ENCODE data around the gene ARVCF.

DNA sequence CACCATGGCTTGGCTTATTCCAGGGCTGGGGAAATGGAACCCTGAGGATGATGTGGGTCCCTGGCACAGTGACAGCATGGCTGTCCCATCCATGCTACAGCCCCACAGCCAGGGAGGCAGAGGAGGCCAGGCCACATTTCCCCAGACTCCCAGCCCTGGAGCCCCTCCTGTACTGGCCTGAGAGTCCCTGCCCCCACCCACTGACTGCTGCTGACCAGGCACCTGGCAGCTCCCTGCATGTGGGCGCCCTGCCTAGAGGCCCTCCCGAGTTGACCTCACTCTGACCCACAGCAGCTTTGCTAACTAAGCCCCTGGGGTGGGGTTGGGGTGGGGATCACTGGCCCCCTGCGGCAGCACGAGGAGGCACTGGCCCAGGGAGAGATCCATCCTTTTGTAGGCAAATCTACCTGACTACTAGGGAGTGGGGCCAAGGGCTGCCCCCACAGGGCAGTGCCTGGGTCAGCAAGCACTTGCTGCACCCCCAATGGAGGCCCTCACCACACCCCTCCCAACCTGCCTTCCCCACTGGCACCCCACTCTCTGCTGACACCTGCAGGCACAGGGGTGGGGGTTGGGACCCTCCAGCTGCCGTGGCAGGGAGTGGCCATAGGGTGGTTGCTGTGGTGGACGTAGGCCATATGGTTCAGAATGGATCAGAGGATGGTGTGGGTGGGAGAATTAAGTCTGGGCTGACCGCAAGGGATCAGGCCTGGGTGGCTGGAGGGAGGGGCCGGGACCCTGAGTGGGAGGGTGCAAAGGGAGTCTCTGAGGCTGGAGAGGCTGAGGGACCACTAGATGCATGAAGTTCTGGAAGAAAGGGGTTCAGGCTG, 17.4 kb downstream of the ARVCF start:
- TF ChIP-seq, protein P1, sequence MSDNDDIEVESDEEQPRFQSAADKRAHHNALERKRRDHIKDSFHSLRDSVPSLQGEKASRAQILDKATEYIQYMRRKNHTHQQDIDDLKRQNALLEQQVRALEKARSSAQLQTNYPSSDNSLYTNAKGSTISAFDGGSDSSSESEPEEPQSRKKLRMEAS (IDR thresholded peaks at IDR 0.05; ENCODE audit: low read depth), result no peak
- no peak for TF ChIP-seq YY1 (IDR thresholded peaks at IDR 0.05; ENCODE audit: low read depth)
- TF ChIP-seq RAD21 (IDR thresholded peaks at IDR 0.05; ENCODE audit: low read length), result no peak
- TF ChIP-seq EZH2phosphoT487 (IDR thresholded peaks at IDR 0.05; ENCODE audit: borderline replicate concordance, low read depth), result no peak

Measured in SK-N-SH (cell line).